ENCODE measurements around the gene EPX.

EPX gene

GRCh38 chr17:58215685-58216084, 23.2 kb downstream of the EPX start:
- Histone ChIP-seq H3K9me3 (ENCODE audit: control insufficient read depth, low read length) (no peaks in the 10 kb centered on the region), H3K27me3 (ENCODE audit: control insufficient read depth in 1 of 2, insufficient read depth in 1 of 2, low read length in 2 of 2) (no peaks in the 10 kb centered on the region), H3K4ac (ENCODE audit: low read depth in 1 of 2, low read length in 2 of 2) (no peak overlapping the region), H3K36me3 (ENCODE audit: control insufficient read depth in 1 of 2, insufficient read depth in 2 of 2, low read depth in 1 of 2, low read length in 2 of 2) (peaks cover 8 to 49% of the 10 kb centered on the region in 2 experiments), H3K79me1 (replicated peaks; ENCODE audit: low read length, poor library complexity, severe bottlenecking) (no peaks in the 10 kb centered on the region), H3K27ac (ENCODE audit: low read length, poor library complexity, severe bottlenecking) (no peak overlapping the region), H2BK12ac (ENCODE audit: low read length in 2 of 2) (no peak overlapping the region), H2AFZ (ENCODE audit: low read depth, low read length) (no peak overlapping the region), H4K91ac (ENCODE audit: low read length) (no peak overlapping the region), H3K4me2 (ENCODE audit: low read length, poor library complexity, severe bottlenecking) (no peak overlapping the region), H3K18ac (ENCODE audit: low read depth in 1 of 2, low read length in 2 of 2) (no peak overlapping the region), H3K14ac (ENCODE audit: low read length in 2 of 2) (no peak overlapping the region), H3K23ac (ENCODE audit: low read length in 2 of 2) (no peak overlapping the region), H2BK120ac (ENCODE audit: low read depth, low read length) (no peak overlapping the region), H3K4me1 (ENCODE audit: control insufficient read depth, insufficient read depth, low read depth, low read length) (peaks cover 5% of the 10 kb centered on the region), H4K8ac (ENCODE audit: low read length) (no peak overlapping the region), H2BK5ac (ENCODE audit: low read depth, low read length, poor library complexity, severe bottlenecking) (no peak overlapping the region), H2BK15ac (ENCODE audit: low read depth, poor library complexity, severe bottlenecking) (no peak overlapping the region), H3K4me3 (ENCODE audit: insufficient read depth in 1 of 2, low read depth in 1 of 2, low read length in 2 of 2) (no peak overlapping the region), H2AK5ac (ENCODE audit: low read length, severe bottlenecking) (no peak overlapping the region), H3K9ac (ENCODE audit: low read length) (no peak overlapping the region)
- no peak for DNase-seq

- no peak overlapping the region for H4K91ac ChIP-seq (ENCODE audit: low read length)
- 90% methylated on average over 3 of the region's 3 CpGs for WGBS
- H3K4me2 ChIP-seq (ENCODE audit: low read length, poor library complexity, severe bottlenecking): no peak overlapping the region
- no peak overlapping the region for H3K14ac ChIP-seq (ENCODE audit: low read length in 2 of 2)
- H2BK5ac ChIP-seq (ENCODE audit: low read depth, low read length, poor library complexity, severe bottlenecking): no peak overlapping the region
- H3K18ac ChIP-seq (ENCODE audit: low read depth in 1 of 2, low read length in 2 of 2): no peak overlapping the region
- no peaks in the 10 kb centered on the region for H3K79me1 ChIP-seq (replicated peaks; ENCODE audit: low read length, poor library complexity, severe bottlenecking)
- no peaks in the 10 kb centered on the region for H3K9me3 ChIP-seq (ENCODE audit: control insufficient read depth, low read length)
- no peak overlapping the region for H4K8ac ChIP-seq (ENCODE audit: low read length)
- no peak overlapping the region for H3K9ac ChIP-seq (ENCODE audit: low read length)
- no peak for DNase-seq
- no peak overlapping the region for H3K23ac ChIP-seq (ENCODE audit: low read length in 2 of 2)
- no peak overlapping the region for H2BK120ac ChIP-seq (ENCODE audit: low read depth, low read length)
- no peak overlapping the region for H3K4me3 ChIP-seq (ENCODE audit: insufficient read depth in 1 of 2, low read depth in 1 of 2, low read length in 2 of 2)
- no peaks in the 10 kb centered on the region for H3K27me3 ChIP-seq (ENCODE audit: control insufficient read depth in 1 of 2, insufficient read depth in 1 of 2, low read length in 2 of 2)
- H2AFZ ChIP-seq (ENCODE audit: low read depth, low read length): no peak overlapping the region
- no peak overlapping the region for H3K4ac ChIP-seq (ENCODE audit: low read depth in 1 of 2, low read length in 2 of 2)
- no peak overlapping the region for H2AK5ac ChIP-seq (ENCODE audit: low read length, severe bottlenecking)
- H3K36me3 ChIP-seq (ENCODE audit: control insufficient read depth in 1 of 2, insufficient read depth in 2 of 2, low read depth in 1 of 2, low read length in 2 of 2): peaks cover 4 to 33% of the 10 kb centered on the region in 2 experiments
- no peak overlapping the region for H3K27ac ChIP-seq (ENCODE audit: low read length, poor library complexity, severe bottlenecking)
- no peak overlapping the region for H2BK12ac ChIP-seq (ENCODE audit: low read length in 2 of 2)
- peaks cover 5% of the 10 kb centered on the region for H3K4me1 ChIP-seq (ENCODE audit: control insufficient read depth, insufficient read depth, low read depth, low read length)
- H2BK15ac ChIP-seq (ENCODE audit: low read depth, poor library complexity, severe bottlenecking): no peak overlapping the region
These were observed 25.2 kb downstream of the EPX start for GRCh38 chr17:58217766-58218165.

DNA sequence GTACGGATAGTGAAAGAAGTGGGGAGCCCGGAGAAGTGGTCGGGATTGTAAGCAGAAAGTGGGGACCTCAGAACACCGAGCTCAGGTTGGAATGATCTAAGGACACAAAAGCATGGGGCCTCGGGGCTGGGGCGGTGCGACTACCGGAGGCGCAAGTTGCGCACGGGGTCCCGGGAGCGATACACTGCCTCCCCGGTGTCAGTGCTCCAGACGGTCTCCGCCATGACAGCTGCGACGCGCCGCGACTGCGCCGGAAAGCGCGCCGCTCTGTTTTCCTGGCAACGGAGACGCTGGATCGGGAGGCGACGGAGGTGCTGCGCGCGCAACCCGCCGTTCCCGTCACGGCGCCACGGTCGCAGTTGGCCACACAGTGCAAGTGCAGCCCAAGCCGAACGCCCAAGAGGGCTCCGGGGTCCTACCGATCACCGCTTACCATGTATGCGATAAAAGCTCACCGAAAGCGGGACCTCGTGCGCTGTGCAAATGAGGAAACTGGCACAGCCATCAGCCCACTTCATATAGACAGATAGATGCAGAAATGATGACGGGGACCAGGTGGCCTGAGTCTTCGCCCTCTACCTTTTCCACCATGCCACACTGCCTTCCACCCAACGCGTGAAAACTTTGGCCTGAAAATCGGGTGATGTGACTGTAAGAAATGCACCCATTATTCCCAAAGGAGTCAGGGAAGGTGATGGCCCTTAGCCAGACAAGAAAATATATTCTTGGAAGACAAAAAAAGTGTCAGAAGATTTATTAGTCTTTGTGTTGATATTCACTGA, 26.7 kb downstream of the EPX start, which contains the start of gene MKS1:
MKS1 (minus strand) TSS at position 249 of the 782 bp plus-strand sequence; CDS start at position 224, 25 bp downstream.
- Histone ChIP-seq H2BK5ac (ENCODE audit: low read depth, low read length, poor library complexity, severe bottlenecking) (no peak within 1 kb of the TSS), H2AK5ac (ENCODE audit: low read length, severe bottlenecking) (no peak within 1 kb of the TSS), H3K36me3 (ENCODE audit: control insufficient read depth in 1 of 2, insufficient read depth in 2 of 2, low read depth in 1 of 2, low read length in 2 of 2) (peaks cover under 1 to 19% of the 10 kb centered on the region in 2 experiments), H3K27ac (ENCODE audit: low read length, poor library complexity, severe bottlenecking) (no peak within 1 kb of the TSS), H3K79me1 (replicated peaks; ENCODE audit: low read length, poor library complexity, severe bottlenecking) (no peaks in the 10 kb centered on the region), H3K4me1 (ENCODE audit: control insufficient read depth, insufficient read depth, low read depth, low read length) (peaks cover 5% of the 10 kb centered on the region), H2AFZ (ENCODE audit: low read depth, low read length) (peak within 1 kb of the TSS; percentile 84), H3K23ac (ENCODE audit: low read length in 2 of 2) (no peak within 1 kb of the TSS), H3K4ac (ENCODE audit: low read depth in 1 of 2, low read length in 2 of 2) (peak within 1 kb of the TSS in 1 of 2 experiments; percentile 81), H3K27me3 (ENCODE audit: control insufficient read depth in 1 of 2, insufficient read depth in 1 of 2, low read length in 2 of 2) (no peaks in the 10 kb centered on the region), H4K91ac (ENCODE audit: low read length) (peak within 1 kb of the TSS; percentile 65), H3K14ac (ENCODE audit: low read length in 2 of 2) (peak within 1 kb of the TSS in 1 of 2 experiments; percentile 93), H3K9ac (ENCODE audit: low read length) (peak within 1 kb of the TSS; percentile 95), H2BK120ac (ENCODE audit: low read depth, low read length) (no peak within 1 kb of the TSS), H2BK15ac (ENCODE audit: low read depth, poor library complexity, severe bottlenecking) (no peak within 1 kb of the TSS), H3K18ac (ENCODE audit: low read depth in 1 of 2, low read length in 2 of 2) (peak within 1 kb of the TSS in 1 of 2 experiments; percentile 88), H3K9me3 (ENCODE audit: control insufficient read depth, low read length) (no peaks in the 10 kb centered on the region), H3K4me2 (ENCODE audit: low read length, poor library complexity, severe bottlenecking) (peak within 1 kb of the TSS; percentile 78), H2BK12ac (ENCODE audit: low read length in 2 of 2) (peak within 1 kb of the TSS in 1 of 2 experiments; percentile 24), H4K8ac (ENCODE audit: low read length) (peak within 1 kb of the TSS; percentile 93), H3K4me3 (ENCODE audit: insufficient read depth in 1 of 2, low read depth in 1 of 2, low read length in 2 of 2) (peak within 1 kb of the TSS; percentile 75 to 98)
- WGBS: 5% methylated on average over 56 of the region's 56 CpGs
- DNase-seq: peak; percentile 90

GRCh38 chr17:58219789-58220183, 27.3 kb downstream of the EPX start:
- WGBS: 91% methylated on average over 7 of the region's 7 CpGs
- H3K23ac ChIP-seq (ENCODE audit: low read length in 2 of 2): no peak overlapping the region

More at GRCh38 chr17:58219789-58220183, 27.3 kb downstream of the EPX start:
- H2BK120ac ChIP-seq (ENCODE audit: low read depth, low read length): no peak overlapping the region
- no peak overlapping the region for H2BK12ac ChIP-seq (ENCODE audit: low read length in 2 of 2)
- H3K4me3 ChIP-seq (ENCODE audit: insufficient read depth in 1 of 2, low read depth in 1 of 2, low read length in 2 of 2): peak overlapping the region in 1 of 2 experiments; percentile 98
- H3K9me3 ChIP-seq (ENCODE audit: control insufficient read depth, low read length): no peaks in the 10 kb centered on the region
- H3K4me2 ChIP-seq (ENCODE audit: low read length, poor library complexity, severe bottlenecking): no peak overlapping the region
- no peaks in the 10 kb centered on the region for H3K79me1 ChIP-seq (replicated peaks; ENCODE audit: low read length, poor library complexity, severe bottlenecking)
- H2AFZ ChIP-seq (ENCODE audit: low read depth, low read length): no peak overlapping the region
- no peak overlapping the region for H4K91ac ChIP-seq (ENCODE audit: low read length)
- H3K18ac ChIP-seq (ENCODE audit: low read depth in 1 of 2, low read length in 2 of 2): no peak overlapping the region
- H3K9ac ChIP-seq (ENCODE audit: low read length): peak overlapping the region; percentile 95
- H4K8ac ChIP-seq (ENCODE audit: low read length): no peak overlapping the region
- DNase-seq: no peak
- no peak overlapping the region for H3K14ac ChIP-seq (ENCODE audit: low read length in 2 of 2)
- no peak overlapping the region for H3K4ac ChIP-seq (ENCODE audit: low read depth in 1 of 2, low read length in 2 of 2)
- peaks cover 0 to 15% of the 10 kb centered on the region in 2 experiments for H3K36me3 ChIP-seq (ENCODE audit: control insufficient read depth in 1 of 2, insufficient read depth in 2 of 2, low read depth in 1 of 2, low read length in 2 of 2)
- peaks cover 5% of the 10 kb centered on the region for H3K4me1 ChIP-seq (ENCODE audit: control insufficient read depth, insufficient read depth, low read depth, low read length)
- H2BK15ac ChIP-seq (ENCODE audit: low read depth, poor library complexity, severe bottlenecking): no peak overlapping the region
- no peak overlapping the region for H2BK5ac ChIP-seq (ENCODE audit: low read depth, low read length, poor library complexity, severe bottlenecking)
- no peak overlapping the region for H3K27ac ChIP-seq (ENCODE audit: low read length, poor library complexity, severe bottlenecking)
- no peak overlapping the region for H2AK5ac ChIP-seq (ENCODE audit: low read length, severe bottlenecking)
- H3K27me3 ChIP-seq (ENCODE audit: control insufficient read depth in 1 of 2, insufficient read depth in 1 of 2, low read length in 2 of 2): no peaks in the 10 kb centered on the region

Data from mesenchymal stem cell (in vitro differentiated cells and primary cell).